Lower leg skin (tissue), 3 donors: Measurements from ENCODE around the gene ERC2.

Experiments used
- POLR2A ChIP-seq, 2 donors: fragments of 450-650 bp; IDR thresholded peaks; one replicate each; pipeline ENCODE4 v1.6.1; 2016 to 2017; ENCODE audit warnings: antibody characterized with exemption in 2 of 2, mild to moderate bottlenecking in 1 of 2, moderate library complexity in 1 of 2
- TF ChIP-seq, protein P1 (sequence below), 3 donors: fragments of 450-650 bp; IDR thresholded peaks; one replicate each; pipeline ENCODE4 v1.5.1; 2016; ENCODE audit warnings: antibody characterized with exemption in 3 of 3, mild to moderate bottlenecking in 3 of 3, moderate library complexity in 2 of 3

DNA sequence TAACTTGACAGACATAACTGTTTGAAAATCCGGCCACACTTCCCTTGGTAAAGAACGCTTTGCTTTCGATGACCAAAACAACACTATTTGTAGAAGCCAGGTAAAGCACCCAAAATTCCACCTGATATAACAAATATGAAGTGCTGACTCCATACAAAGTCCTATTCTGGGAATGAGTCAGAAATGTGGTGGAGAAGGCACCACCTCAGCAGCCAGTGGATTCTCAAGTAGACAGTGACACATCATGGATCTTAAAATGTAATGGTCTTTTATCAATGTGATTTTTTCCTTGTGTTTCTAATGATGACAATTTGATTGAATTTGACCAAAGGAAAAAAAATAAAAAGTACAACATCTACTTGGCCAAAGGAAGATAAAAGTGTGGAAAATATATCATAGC lies 846.2 kb downstream of the ERC2 start:
- TF ChIP-seq, protein P1, sequence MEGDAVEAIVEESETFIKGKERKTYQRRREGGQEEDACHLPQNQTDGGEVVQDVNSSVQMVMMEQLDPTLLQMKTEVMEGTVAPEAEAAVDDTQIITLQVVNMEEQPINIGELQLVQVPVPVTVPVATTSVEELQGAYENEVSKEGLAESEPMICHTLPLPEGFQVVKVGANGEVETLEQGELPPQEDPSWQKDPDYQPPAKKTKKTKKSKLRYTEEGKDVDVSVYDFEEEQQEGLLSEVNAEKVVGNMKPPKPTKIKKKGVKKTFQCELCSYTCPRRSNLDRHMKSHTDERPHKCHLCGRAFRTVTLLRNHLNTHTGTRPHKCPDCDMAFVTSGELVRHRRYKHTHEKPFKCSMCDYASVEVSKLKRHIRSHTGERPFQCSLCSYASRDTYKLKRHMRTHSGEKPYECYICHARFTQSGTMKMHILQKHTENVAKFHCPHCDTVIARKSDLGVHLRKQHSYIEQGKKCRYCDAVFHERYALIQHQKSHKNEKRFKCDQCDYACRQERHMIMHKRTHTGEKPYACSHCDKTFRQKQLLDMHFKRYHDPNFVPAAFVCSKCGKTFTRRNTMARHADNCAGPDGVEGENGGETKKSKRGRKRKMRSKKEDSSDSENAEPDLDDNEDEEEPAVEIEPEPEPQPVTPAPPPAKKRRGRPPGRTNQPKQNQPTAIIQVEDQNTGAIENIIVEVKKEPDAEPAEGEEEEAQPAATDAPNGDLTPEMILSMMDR (IDR thresholded peaks at IDR 0.05): no peak
- TF ChIP-seq POLR2A (IDR thresholded peaks at IDR 0.05): no peak
